Renal cortex interstitium (tissue), 11 donors: ENCODE measurements around the gene BRAP. TPM values are rescaled to one million over a fixed set of nuclear protein-coding genes. Genes with fewer than 3 reads are reported as not detected.
"Not testable (repeated sequence)": the region's sequence is repeated elsewhere in the genome, so short reads cannot be mapped to it uniquely, and the experiment has no call there.

Source experiments
- DNase-seq, 11 donors: peaks; one replicate each; pipeline ENCODE4 v3.0.0-alpha.2; 2013; ENCODE audit warnings: low read depth in 9 of 11, low spot score in 4 of 11; ENCODE audit errors: extremely low read depth in 1 of 11
- polyA plus RNA-seq, 3 donors: library from polyadenylated mRNA; unstranded; fragments of 120-200 nt; gene quantifications; one replicate each; pipeline ENCODE4 v1.2.1, GENCODE V29; 2013; ENCODE audit not compliant: insufficient read length in 3 of 3

Gene BRAP
- polyA plus RNA-seq, 3 donors, result 19.0 to 20.5 (median 20.4) TPM

GRCh38 chr12:111596985-111597830 lies 88.5 kb downstream of the BRAP start:
- peak; percentile 20 to 59 (median 44) for DNase-seq

- DNase-seq, result not testable (repeated sequence)
These were observed 90.4 kb downstream of the BRAP start for GRCh38 chr12:111595341-111595835.

Other genes with a start within 250 kb of the BRAP start
- 10 to 100 TPM; 62.4 to 87.5 (median 75.6) TPM for gene ATXN2, start 86.6 kb downstream of the BRAP start, polyA plus RNA-seq
- gene ACAD10, start 97 bp upstream of the BRAP start, polyA plus RNA-seq, result 10 to 100 TPM; 35.7 to 52.9 (median 37.3) TPM
- gene ALDH2, start 81.0 kb upstream of the BRAP start, polyA plus RNA-seq, result 100 to 1,000 TPM in 2 of 3 donors, 10 to 100 TPM in 1; 97.2 to 119 (median 101) TPM
- gene MAPKAPK5, start 156.3 kb upstream of the BRAP start, polyA plus RNA-seq, result 10 to 100 TPM; 48.2 to 54.5 (median 54.1) TPM